AG08395 (cell line): ENCODE data around the gene CYTH3.
A peak's percentile ranks its signal among the peaks of the same experiment; 100 is the strongest.

ENCODE experiments used
- DNase-seq: peaks from one replicate; pipeline ENCODE4 v3.0.0; 2012; ENCODE audit warnings: mixed read lengths, low spot score

The CYTH3 gene

GRCh38 chr7:6283391-6284054, 11.1 kb upstream of the CYTH3 start:
- peak; percentile 49 for DNase-seq

- no peak for DNase-seq
Measured at GRCh38 chr7:6279937-6280336, 7.5 kb upstream of the CYTH3 start.

GRCh38 chr7:6279341-6279740, 6.9 kb upstream of the CYTH3 start:
- no peak for DNase-seq

GRCh38 chr7:6278749-6279310, 6.4 kb upstream of the CYTH3 start:
- DNase-seq: no peak

- no peak for DNase-seq
Measured at GRCh38 chr7:6277476-6277875, 5.1 kb upstream of the CYTH3 start.

- no peak for DNase-seq
Measured at GRCh38 chr7:6276911-6277408, 4.5 kb upstream of the CYTH3 start.

GRCh38 chr7:6274743-6275142, 2.3 kb upstream of the CYTH3 start:
- no peak for DNase-seq

GRCh38 chr7:6273917-6274630, 1.6 kb upstream of the CYTH3 start:
- no peak for DNase-seq

GRCh38 chr7:6273380-6273837, 985 bp upstream of the CYTH3 start:
- DNase-seq: no peak

- no peak for DNase-seq
Measured at GRCh38 chr7:6271694-6272440, 557 bp downstream of the CYTH3 start.

- peak; percentile 71 for DNase-seq
Measured at GRCh38 chr7:6271060-6271658, 1.3 kb downstream of the CYTH3 start.

GRCh38 chr7:6269527-6269926, 2.9 kb downstream of the CYTH3 start:
- no peak for DNase-seq

GRCh38 chr7:6268907-6269306, 3.5 kb downstream of the CYTH3 start:
- DNase-seq: no peak

- DNase-seq: no peak
Measured at GRCh38 chr7:6268023-6268900, 4.2 kb downstream of the CYTH3 start.

GRCh38 chr7:6266699-6267098, 5.7 kb downstream of the CYTH3 start:
- DNase-seq: no peak

GRCh38 chr7:6262221-6262620, 10.2 kb downstream of the CYTH3 start:
- no peak for DNase-seq

- no peak for DNase-seq
Measured at GRCh38 chr7:6261699-6262098, 10.7 kb downstream of the CYTH3 start.

- no peak for DNase-seq
Measured at GRCh38 chr7:6260291-6261187, 11.9 kb downstream of the CYTH3 start.

GRCh38 chr7:6259257-6259656, 13.2 kb downstream of the CYTH3 start:
- no peak for DNase-seq
